Measurements from ENCODE around the gene TRAF6.

DNA sequence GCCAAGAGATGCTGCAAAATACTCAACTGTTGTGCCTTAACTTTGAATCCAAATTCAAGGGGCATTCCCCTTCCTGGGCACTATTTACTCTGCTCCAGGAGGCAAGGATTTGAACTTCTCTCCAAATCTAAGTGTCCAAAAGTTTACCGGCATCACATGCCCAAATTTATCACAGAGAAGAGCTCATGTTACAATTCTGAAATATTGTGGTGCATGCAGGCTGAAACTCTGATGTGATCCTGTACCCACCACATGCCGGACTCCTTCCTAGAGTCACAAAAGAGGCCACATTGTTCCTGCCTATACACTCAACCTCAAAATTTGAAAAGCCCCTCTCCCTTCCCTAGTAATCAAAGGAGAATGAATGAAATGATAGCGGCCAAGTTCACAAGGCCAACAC lies 1.3 kb downstream of the TRAF6 start:
- TF ChIP-seq CTCF (IDR thresholded peaks at IDR 0.05), result no peak
- no peak for TF ChIP-seq EP300 (IDR thresholded peaks at IDR 0.05)
- TF ChIP-seq POLR2AphosphoS5 (IDR thresholded peaks at IDR 0.05), result no peak
